Erythroblast (primary cell): Measurements from ENCODE around the gene TBC1D10B.
"Not testable (repeated sequence)": the region's sequence is repeated elsewhere in the genome, so short reads cannot be mapped to it uniquely, and the experiment has no call there.

Source experiments
- DNase-seq, 2 experiments: peaks; one replicate each; lab custom pipeline; 2025; lab: John Stamatoyannopoulos, UW
- GATA1 ChIP-seq: IDR thresholded peaks from 2 replicates; pipeline ENCODE4 v1.6.1; 2011; ENCODE audit warnings: low read depth, mild to moderate bottlenecking, control low read depth, low read length, moderate library complexity
- POLR2A ChIP-seq: IDR thresholded peaks from 2 replicates; pipeline ENCODE4 v1.6.1; 2011; ENCODE audit warnings: mild to moderate bottlenecking, low read length

TBC1D10B gene

GRCh38 chr16:30350134-30350871 is 20.0 kb downstream of the TBC1D10B start:
- TF ChIP-seq GATA1 = no peak
- TF ChIP-seq POLR2A = no peak
- no peak for DNase-seq

GRCh38 chr16:30349675-30350074 is 20.6 kb downstream of the TBC1D10B start:
- no peak for DNase-seq
- TF ChIP-seq POLR2A (no peak), GATA1 (no peak)

- DNase-seq = no peak
- no peak for TF ChIP-seq GATA1
- TF ChIP-seq POLR2A = no peak
Measured at GRCh38 chr16:30348929-30349328, 21.4 kb downstream of the TBC1D10B start.

GRCh38 chr16:30348113-30348512 is 22.2 kb downstream of the TBC1D10B start:
- TF ChIP-seq POLR2A = no peak
- TF ChIP-seq GATA1 = no peak

DNA sequence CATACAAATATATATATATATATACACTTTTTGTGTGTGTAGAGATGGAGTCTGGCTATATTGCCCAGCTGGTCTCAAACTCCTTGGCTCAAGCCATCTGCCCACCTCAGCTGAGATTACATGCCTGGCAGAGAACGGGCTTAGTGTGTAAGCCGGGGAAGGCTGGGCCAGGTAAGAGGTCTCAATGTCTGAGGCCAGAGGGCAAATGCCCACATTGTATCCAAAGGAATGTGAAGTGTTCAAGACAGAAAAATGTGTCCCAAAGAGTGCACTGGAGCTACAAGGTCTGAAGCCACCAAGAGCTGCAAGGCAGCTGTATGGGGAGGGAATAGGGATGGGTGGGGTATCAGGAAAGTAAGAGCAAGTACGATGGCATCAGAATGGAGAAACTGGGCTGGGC is 24.0 kb downstream of the TBC1D10B start:
- TF ChIP-seq POLR2A = no peak
- no peak for TF ChIP-seq GATA1

More at GRCh38 chr16:30348113-30348512, 22.2 kb downstream of the TBC1D10B start:
- DNase-seq = no peak

GRCh38 chr16:30343491-30343820 is 26.8 kb downstream of the TBC1D10B start:
- not testable (repeated sequence) for DNase-seq

More for the DNA sequence above, 24.0 kb downstream of the TBC1D10B start:
- DNase-seq = no peak

DNA sequence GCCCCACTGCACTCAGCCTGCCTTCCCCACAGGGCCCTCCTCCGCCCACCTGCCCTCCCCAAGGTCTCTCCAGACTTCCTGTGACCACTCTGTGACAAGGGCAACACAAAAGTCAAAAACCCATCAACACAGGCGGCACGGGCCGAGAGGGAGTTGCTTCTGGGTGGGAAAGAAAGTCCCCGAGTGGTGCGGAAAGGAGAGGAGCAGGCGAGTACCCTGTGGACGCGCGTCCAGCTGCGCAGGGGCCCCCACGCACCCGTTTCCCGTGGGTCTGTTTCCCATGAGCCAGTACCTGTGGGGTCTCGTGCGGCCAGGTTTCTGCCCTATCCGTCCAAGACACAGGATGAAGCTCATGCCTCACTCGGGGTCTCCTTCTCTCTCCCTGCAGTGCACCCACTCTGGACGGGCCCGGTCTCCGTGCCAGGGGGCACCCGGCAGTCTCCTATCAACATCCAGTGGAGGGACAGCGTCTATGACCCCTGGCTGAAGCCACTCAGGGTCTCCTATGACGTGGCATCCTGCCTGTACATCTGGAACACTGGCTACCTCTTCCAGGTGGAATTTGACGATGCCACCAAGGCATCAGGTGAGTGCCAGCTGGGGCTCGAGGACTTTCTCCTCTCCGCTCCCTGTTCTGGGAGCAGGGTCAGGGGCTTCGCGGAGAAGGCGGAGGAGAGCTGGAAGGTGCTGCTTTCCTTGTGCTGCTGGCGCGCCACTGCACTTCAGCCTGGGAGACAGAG is 27.4 kb downstream of the TBC1D10B start:
- no peak for DNase-seq
- TF ChIP-seq GATA1 (no peak), POLR2A (no peak)

DNA sequence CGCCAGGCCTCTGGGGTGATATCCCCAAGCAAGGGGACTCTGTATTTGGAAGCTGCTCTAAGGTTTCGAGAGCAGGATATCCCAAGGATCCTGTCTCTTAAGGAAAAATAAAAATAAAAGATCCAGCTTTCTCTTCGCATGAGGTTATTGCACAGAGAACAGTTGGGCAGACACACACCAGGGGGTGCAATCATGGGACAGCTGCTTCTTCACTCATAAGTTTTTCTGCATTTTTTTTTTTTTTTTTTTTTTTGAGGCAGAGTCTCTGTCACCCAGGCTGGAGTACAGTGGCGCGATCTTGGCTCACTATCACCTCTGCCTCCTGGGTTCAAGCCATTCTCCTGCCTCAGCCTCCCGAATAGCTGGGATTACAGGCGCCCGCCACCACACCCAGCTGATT is 28.3 kb downstream of the TBC1D10B start:
- DNase-seq = not testable (repeated sequence)

DNA sequence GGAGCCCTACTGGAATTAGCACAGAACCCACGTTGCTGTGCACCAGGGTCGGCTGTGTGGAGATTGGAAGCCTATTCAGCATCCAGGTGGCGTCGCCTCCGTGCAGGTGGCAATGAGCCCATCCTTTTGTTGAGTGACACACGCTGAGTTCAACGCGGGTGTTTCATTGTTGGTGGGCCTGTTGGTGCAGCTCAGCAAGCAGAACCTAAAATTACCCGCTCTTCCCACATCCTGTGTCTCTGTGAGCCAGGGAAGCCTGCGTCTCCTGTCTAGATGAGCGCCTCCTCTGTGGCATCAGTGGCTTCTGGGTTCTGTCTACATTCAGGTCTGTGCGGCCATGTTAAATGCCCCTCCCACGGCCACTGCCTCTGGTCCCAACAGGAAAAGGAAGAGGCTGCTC is 29.7 kb downstream of the TBC1D10B start:
- DNase-seq = no peak
- TF ChIP-seq POLR2A (no peak), GATA1 (no peak)

DNA sequence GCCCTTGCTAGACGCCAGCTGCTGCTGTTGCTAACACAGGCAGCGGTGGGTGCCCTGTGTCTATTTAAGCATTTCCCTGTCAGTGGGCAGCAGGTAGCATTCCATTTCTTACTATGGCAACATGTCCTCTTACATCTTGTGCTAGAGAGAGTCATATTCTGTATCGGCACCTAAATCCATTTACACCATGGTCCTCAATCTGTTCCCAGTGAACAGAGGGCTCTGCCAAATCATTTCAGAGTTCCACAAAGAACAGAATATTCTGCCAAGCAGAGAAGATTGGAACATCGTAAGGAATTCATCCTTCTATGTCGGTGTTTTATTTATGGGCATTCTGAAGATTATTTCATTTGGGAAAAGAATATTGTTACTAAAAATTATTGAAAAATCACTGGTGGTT is 31.6 kb downstream of the TBC1D10B start:
- DNase-seq = not testable (repeated sequence)

DNA sequence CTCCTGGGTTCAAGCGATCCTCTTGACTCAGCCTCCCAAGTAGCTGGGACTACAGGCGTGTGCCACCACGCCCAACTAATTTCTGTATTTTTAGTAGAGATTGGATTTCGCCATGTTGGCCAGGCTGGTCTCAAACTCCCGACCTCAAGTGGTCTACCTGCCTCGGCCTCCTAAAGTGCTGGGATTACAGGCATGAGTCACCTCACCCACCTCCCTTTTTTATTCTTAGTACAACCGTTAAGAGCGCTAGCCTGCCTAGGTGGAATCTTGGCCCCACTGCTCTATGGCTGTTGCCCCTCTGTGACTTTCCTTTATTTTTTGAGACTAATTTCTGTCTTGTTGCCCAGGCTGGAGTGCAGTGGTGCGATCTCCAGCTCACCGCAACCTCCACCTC is 32.3 kb downstream of the TBC1D10B start:
- DNase-seq = not testable (repeated sequence)

- no peak for DNase-seq
- TF ChIP-seq POLR2A = no peak
- no peak for TF ChIP-seq GATA1
Measured at GRCh38 chr16:30335598-30336474, 34.5 kb downstream of the TBC1D10B start.

GRCh38 chr16:30335028-30335597 is 35.2 kb downstream of the TBC1D10B start:
- TF ChIP-seq POLR2A = peak; percentile 69
- DNase-seq = peak; percentile 88 to 92

DNA sequence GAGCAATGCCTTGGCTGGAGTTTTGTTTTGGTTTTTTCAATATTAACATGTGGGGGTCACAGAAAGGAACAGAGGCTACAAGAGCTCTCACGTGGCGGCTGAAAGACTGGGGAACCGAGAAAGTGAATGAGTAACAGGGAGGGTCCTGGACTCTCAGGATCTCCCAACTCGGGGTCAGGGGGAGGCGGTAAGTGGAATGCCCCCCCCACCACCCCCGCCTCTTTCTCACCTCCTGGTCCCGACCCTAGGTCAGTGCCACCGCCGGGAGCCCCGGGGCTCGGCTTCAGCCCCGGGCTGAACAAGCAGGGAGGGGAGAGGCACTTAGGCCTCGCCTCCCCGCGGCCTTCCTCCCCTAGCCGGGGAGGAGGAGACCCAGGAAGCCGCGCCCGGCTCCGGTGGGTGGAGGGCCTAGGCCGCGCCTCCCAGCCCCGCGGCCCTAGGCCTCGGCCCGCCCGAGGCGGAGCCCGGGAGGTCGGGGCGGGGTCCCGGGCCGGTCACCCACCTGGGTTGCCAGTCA is 35.8 kb downstream of the TBC1D10B start:
- TF ChIP-seq POLR2A = peak; percentile 9
- peak; percentile 88 to 92 for DNase-seq

DNA sequence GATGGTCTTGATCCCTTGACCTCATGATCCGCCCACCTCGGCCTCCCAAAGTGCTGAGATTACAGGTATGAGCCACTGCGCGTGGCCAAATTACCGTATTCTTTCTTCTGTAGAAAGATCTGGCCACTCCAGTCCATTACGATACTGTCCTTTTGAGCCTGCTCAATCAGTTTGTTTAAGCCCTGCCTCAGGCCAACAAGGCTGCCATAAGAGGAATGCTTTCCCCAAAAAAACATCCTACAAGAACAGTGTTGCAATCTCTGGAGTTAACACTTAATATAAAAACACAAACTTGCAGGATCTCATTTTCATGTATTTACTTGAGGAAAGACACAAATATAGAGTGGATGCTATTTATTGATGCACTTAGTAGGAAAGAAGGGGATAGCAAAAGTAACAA is 46.1 kb downstream of the TBC1D10B start:
- not testable (repeated sequence) for DNase-seq

DNA sequence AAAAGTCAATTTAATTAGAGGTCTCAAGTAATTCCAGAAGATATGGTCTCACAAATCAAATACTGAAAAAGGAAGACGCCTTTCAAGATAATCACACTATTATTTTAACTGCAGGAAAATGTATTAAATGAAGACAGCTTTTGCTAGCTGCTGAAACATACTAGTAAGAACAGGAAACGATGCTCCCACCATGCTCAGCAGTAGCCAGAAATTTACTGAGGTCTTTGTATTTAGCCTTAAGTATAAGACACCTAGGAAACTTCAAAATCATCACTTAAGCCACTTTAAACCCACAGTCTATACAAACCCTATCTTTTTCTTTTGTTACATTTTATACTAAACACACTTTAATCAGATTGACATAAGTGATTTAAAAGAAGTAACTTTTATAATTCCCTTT is 51.6 kb downstream of the TBC1D10B start:
- not testable (repeated sequence) for DNase-seq

DNA sequence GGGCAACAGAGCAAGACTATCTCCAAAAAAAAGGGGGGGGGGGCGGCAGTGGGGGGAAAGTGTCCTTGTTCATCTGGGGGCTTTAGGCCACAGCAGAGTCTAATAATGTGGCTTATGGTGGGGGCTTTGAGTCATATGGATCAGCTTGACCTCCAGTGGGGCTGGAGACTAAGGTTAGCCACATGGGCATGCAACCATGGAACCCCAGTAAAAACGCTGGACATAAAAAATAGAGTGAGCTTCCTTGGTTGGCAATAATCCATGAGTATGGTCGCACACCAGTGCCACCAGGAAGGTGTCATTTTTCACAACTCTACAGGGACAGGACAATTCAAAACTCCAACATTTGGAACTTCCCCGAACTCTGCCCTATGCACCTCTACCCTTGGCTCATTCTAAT is 59.4 kb downstream of the TBC1D10B start:
- not testable (repeated sequence) for DNase-seq

DNA sequence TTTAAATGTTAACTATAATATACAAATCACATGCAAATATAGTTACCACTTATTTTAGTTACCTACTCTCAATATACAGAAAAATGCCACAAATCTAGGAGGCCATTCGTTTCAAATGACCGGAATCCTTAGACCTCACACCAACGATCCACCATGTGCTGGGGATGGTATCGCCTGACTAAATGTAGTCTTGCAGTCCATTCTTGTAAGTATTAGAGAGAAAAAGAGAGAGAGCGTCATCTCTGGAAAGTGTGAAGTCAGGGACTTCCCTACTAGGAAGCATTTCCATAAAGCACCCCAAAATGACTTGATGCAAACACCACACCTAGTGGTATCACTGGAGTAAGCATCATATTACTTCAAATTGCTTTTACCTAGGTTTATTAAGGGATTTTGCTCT is 61.0 kb downstream of the TBC1D10B start:
- not testable (repeated sequence) for DNase-seq
